HEK293 (cell line): ENCODE results near the gene STING1.

Experiments
- TCF7L2 ChIP-seq: IDR thresholded peaks from 2 replicates; pipeline ENCODE4 v1.6.1; 2011; ENCODE audit warnings: low read depth, mild to moderate bottlenecking, inconsistent platforms, low read length, moderate library complexity, borderline replicate concordance
- ZNF10 ChIP-seq: fragments of 450-650 bp; formaldehyde crosslinking; IDR thresholded peaks from 2 replicates; pipeline ENCODE4 v1.5.1; 2017; ENCODE audit warnings: missing biosample characterization, missing genetic modification characterization
- ZNF114 ChIP-seq: fragments of 450-650 bp; formaldehyde crosslinking; IDR thresholded peaks from 2 replicates; pipeline ENCODE4 v1.5.0; 2017; ENCODE audit warnings: missing biosample characterization, missing genetic modification characterization
- ZNF133 ChIP-seq: fragments of 450-650 bp; formaldehyde crosslinking; IDR thresholded peaks from 2 replicates; pipeline ENCODE4 v1.5.1; 2016; ENCODE audit warnings: missing biosample characterization, missing genetic modification characterization
- ZNF184 ChIP-seq: fragments of 450-650 bp; IDR thresholded peaks from 2 replicates; pipeline ENCODE4 v1.5.1; 2018; ENCODE audit warnings: missing biosample characterization, mild to moderate bottlenecking, missing genetic modification characterization
- ZNF239 ChIP-seq: fragments of 450-650 bp; formaldehyde crosslinking; IDR thresholded peaks from 2 replicates; pipeline ENCODE4 v1.5.1; 2016; ENCODE audit warnings: missing biosample characterization, missing genetic modification characterization
- ZNF416 ChIP-seq: fragments of 450-650 bp; formaldehyde crosslinking; IDR thresholded peaks from 2 replicates; pipeline ENCODE4 v1.5.1; 2016; ENCODE audit warnings: missing biosample characterization, missing genetic modification characterization
- ZNF510 ChIP-seq: fragments of 450-650 bp; formaldehyde crosslinking; IDR thresholded peaks from 2 replicates; pipeline ENCODE4 v1.5.1; 2018; ENCODE audit warnings: mild to moderate bottlenecking, missing genetic modification characterization, missing biosample characterization; ENCODE audit not compliant: insufficient replicate concordance
- ZNF548 ChIP-seq: fragments of 450-650 bp; formaldehyde crosslinking; IDR thresholded peaks from 2 replicates; pipeline ENCODE4 v1.5.1; 2016; ENCODE audit warnings: missing biosample characterization, missing genetic modification characterization
- TF ChIP-seq, protein P1 (sequence below): fragments of 450-650 bp; formaldehyde crosslinking; IDR thresholded peaks from 2 replicates; pipeline ENCODE4 v1.5.1; 2016; ENCODE audit warnings: missing biosample characterization, missing genetic modification characterization
- TF ChIP-seq, protein P2 (sequence below): fragments of 450-650 bp; formaldehyde crosslinking; IDR thresholded peaks from 2 replicates; pipeline ENCODE4 v1.5.1; 2016; ENCODE audit warnings: missing biosample characterization, missing genetic modification characterization
- TF ChIP-seq, protein P3 (sequence below): fragments of 450-650 bp; formaldehyde crosslinking; IDR thresholded peaks from 2 replicates; pipeline ENCODE4 v1.5.1; 2016; ENCODE audit warnings: missing biosample characterization, missing genetic modification characterization, low read depth
- TF ChIP-seq, protein P4 (sequence below): fragments of 450-650 bp; formaldehyde crosslinking; IDR thresholded peaks from 2 replicates; pipeline ENCODE4 v1.5.1; 2017; ENCODE audit warnings: missing biosample characterization, missing genetic modification characterization

DNA sequence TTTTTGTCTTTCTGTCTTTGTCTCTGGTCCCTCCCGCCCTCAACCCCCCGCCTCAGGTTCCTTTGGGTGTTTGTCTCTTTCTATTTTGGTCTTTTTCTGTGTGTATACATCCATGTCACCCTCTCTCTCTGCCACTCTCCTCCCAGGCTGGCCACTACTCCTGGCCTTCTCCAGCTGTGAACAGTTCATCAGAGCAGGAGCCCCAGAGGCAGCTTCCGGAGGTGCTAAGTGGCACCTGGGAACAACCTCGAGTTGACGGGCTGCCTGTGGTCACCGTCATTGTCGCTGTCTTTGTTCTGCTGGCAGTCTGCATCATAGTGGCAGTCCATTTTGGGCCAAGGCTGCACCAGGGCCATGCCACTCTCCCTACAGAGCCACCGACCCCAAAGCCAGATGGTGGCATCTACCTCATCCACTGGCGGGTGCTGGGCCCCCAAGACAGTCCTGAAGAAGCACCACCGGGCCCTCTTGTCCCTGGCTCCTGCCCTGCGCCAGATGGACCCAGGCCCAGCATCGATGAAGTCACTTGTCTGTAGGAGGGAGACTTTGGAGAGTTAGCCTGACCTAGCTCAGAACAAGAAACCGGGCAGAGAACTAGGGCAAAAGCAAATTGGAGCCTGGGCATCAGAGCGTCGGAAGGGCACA, 10.1 kb downstream of the STING1 start:
- TF ChIP-seq ZNF114 (tag by site-specific recombination), result no peak
- TF ChIP-seq, protein P1, sequence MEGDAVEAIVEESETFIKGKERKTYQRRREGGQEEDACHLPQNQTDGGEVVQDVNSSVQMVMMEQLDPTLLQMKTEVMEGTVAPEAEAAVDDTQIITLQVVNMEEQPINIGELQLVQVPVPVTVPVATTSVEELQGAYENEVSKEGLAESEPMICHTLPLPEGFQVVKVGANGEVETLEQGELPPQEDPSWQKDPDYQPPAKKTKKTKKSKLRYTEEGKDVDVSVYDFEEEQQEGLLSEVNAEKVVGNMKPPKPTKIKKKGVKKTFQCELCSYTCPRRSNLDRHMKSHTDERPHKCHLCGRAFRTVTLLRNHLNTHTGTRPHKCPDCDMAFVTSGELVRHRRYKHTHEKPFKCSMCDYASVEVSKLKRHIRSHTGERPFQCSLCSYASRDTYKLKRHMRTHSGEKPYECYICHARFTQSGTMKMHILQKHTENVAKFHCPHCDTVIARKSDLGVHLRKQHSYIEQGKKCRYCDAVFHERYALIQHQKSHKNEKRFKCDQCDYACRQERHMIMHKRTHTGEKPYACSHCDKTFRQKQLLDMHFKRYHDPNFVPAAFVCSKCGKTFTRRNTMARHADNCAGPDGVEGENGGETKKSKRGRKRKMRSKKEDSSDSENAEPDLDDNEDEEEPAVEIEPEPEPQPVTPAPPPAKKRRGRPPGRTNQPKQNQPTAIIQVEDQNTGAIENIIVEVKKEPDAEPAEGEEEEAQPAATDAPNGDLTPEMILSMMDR (tag by site-specific recombination), result no peak
- no peak for TF ChIP-seq ZNF239 (tag by site-specific recombination)
- TF ChIP-seq, protein P2, sequence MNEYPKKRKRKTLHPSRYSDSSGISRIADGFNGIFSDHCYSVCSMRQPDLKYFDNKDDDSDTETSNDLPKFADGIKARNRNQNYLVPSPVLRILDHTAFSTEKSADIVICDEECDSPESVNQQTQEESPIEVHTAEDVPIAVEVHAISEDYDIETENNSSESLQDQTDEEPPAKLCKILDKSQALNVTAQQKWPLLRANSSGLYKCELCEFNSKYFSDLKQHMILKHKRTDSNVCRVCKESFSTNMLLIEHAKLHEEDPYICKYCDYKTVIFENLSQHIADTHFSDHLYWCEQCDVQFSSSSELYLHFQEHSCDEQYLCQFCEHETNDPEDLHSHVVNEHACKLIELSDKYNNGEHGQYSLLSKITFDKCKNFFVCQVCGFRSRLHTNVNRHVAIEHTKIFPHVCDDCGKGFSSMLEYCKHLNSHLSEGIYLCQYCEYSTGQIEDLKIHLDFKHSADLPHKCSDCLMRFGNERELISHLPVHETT (tag by site-specific recombination), result no peak
- TF ChIP-seq, protein P3, sequence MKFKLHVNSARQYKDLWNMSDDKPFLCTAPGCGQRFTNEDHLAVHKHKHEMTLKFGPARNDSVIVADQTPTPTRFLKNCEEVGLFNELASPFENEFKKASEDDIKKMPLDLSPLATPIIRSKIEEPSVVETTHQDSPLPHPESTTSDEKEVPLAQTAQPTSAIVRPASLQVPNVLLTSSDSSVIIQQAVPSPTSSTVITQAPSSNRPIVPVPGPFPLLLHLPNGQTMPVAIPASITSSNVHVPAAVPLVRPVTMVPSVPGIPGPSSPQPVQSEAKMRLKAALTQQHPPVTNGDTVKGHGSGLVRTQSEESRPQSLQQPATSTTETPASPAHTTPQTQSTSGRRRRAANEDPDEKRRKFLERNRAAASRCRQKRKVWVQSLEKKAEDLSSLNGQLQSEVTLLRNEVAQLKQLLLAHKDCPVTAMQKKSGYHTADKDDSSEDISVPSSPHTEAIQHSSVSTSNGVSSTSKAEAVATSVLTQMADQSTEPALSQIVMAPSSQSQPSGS (tag by site-specific recombination), result no peak
- no peak for TF ChIP-seq ZNF548 (tag by site-specific recombination)
- TF ChIP-seq, protein P4, sequence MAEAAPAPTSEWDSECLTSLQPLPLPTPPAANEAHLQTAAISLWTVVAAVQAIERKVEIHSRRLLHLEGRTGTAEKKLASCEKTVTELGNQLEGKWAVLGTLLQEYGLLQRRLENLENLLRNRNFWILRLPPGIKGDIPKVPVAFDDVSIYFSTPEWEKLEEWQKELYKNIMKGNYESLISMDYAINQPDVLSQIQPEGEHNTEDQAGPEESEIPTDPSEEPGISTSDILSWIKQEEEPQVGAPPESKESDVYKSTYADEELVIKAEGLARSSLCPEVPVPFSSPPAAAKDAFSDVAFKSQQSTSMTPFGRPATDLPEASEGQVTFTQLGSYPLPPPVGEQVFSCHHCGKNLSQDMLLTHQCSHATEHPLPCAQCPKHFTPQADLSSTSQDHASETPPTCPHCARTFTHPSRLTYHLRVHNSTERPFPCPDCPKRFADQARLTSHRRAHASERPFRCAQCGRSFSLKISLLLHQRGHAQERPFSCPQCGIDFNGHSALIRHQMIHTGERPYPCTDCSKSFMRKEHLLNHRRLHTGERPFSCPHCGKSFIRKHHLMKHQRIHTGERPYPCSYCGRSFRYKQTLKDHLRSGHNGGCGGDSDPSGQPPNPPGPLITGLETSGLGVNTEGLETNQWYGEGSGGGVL, result no peak
- no peak for TF ChIP-seq ZNF133 (tag by site-specific recombination)
- TF ChIP-seq TCF7L2, result no peak
- no peak for TF ChIP-seq ZNF10
- TF ChIP-seq ZNF510 (tag by site-specific recombination), result no peak
- TF ChIP-seq ZNF184, result no peak
- no peak for TF ChIP-seq ZNF416 (tag by site-specific recombination)
